Measurements from ENCODE around the gene ACOT11. TPM values are rescaled to one million over a fixed set of nuclear protein-coding genes. Genes with fewer than 3 reads are reported as not detected.

The ACOT11 gene
- total RNA-seq, 1 donor from 2014 or later: 0.51 TPM

GRCh38 chr1:54583307-54583686 lies 35.3 kb downstream of the ACOT11 start:
- Mint-ChIP-seq H3K27me3 (ENCODE audit: insufficient read depth, low read depth) (peaks cover 6% of the 10 kb centered on the region), H3K27ac (peak overlapping the region; percentile 94), H3K4me1 (peaks cover 32% of the 10 kb centered on the region), H3K36me3 (no peaks in the 10 kb centered on the region), H3K4me3 (peak overlapping the region; percentile 27), H3K9me3 (no peaks in the 10 kb centered on the region)
- peaks cover 35% of the 10 kb centered on the region for H3K4me1 ChIP-seq
- no peak overlapping the region for H3K4me3 ChIP-seq
- H3K27ac ChIP-seq: no peak overlapping the region
- H3K4me2 ChIP-seq: no peak overlapping the region
- H3K36me3 ChIP-seq: no peaks in the 10 kb centered on the region
- H3K9ac ChIP-seq: no peak overlapping the region
- no peak for DNase-seq (ENCODE audit: low spot score)
- no peaks in the 10 kb centered on the region for H3K27me3 ChIP-seq
- no peaks in the 10 kb centered on the region for H4K20me1 ChIP-seq (ENCODE audit: low read depth)
- no peak overlapping the region for H2AFZ ChIP-seq (replicated peaks)
- H3K79me2 ChIP-seq (ENCODE audit: low read depth): no peaks in the 10 kb centered on the region
- peaks cover 25% of the 10 kb centered on the region for H3F3A ChIP-seq (ENCODE audit: low read depth)
- H3K9me3 ChIP-seq (ENCODE audit: low read depth): no peaks in the 10 kb centered on the region
- TF ChIP-seq EZH2 (IDR thresholded peaks at IDR 0.05) (no peak), EZH2phosphoT487 (IDR thresholded peaks at IDR 0.05) (no peak)
- TF ChIP-seq, protein P1, sequence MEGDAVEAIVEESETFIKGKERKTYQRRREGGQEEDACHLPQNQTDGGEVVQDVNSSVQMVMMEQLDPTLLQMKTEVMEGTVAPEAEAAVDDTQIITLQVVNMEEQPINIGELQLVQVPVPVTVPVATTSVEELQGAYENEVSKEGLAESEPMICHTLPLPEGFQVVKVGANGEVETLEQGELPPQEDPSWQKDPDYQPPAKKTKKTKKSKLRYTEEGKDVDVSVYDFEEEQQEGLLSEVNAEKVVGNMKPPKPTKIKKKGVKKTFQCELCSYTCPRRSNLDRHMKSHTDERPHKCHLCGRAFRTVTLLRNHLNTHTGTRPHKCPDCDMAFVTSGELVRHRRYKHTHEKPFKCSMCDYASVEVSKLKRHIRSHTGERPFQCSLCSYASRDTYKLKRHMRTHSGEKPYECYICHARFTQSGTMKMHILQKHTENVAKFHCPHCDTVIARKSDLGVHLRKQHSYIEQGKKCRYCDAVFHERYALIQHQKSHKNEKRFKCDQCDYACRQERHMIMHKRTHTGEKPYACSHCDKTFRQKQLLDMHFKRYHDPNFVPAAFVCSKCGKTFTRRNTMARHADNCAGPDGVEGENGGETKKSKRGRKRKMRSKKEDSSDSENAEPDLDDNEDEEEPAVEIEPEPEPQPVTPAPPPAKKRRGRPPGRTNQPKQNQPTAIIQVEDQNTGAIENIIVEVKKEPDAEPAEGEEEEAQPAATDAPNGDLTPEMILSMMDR (IDR thresholded peaks at IDR 0.05): no peak

- Histone ChIP-seq H3K9ac (no peak overlapping the region), H2AFZ (replicated peaks) (no peak overlapping the region), H3K79me2 (ENCODE audit: low read depth) (no peaks in the 10 kb centered on the region), H3F3A (ENCODE audit: low read depth) (peaks cover 23% of the 10 kb centered on the region), H3K36me3 (no peaks in the 10 kb centered on the region), H3K4me3 (no peak overlapping the region), H3K27me3 (no peaks in the 10 kb centered on the region), H3K4me2 (no peak overlapping the region), H3K27ac (no peak overlapping the region), H3K4me1 (peaks cover 33% of the 10 kb centered on the region), H3K9me3 (ENCODE audit: low read depth) (no peaks in the 10 kb centered on the region), H4K20me1 (ENCODE audit: low read depth) (no peaks in the 10 kb centered on the region)
- H3K4me3 Mint-ChIP-seq: no peak overlapping the region
- DNase-seq (ENCODE audit: low spot score): no peak
- H3K27me3 Mint-ChIP-seq (ENCODE audit: insufficient read depth, low read depth): peaks cover 6% of the 10 kb centered on the region
- TF ChIP-seq EZH2phosphoT487 (IDR thresholded peaks at IDR 0.05) (no peak), EZH2 (IDR thresholded peaks at IDR 0.05) (no peak)
- TF ChIP-seq, protein P1 (IDR thresholded peaks at IDR 0.05): no peak
- no peaks in the 10 kb centered on the region for H3K9me3 Mint-ChIP-seq
- H3K36me3 Mint-ChIP-seq: no peaks in the 10 kb centered on the region
- peak overlapping the region; percentile 72 for H3K27ac Mint-ChIP-seq
- peaks cover 31% of the 10 kb centered on the region for H3K4me1 Mint-ChIP-seq
Observed at GRCh38 chr1:54583871-54584270, 35.8 kb downstream of the ACOT11 start.

DNA sequence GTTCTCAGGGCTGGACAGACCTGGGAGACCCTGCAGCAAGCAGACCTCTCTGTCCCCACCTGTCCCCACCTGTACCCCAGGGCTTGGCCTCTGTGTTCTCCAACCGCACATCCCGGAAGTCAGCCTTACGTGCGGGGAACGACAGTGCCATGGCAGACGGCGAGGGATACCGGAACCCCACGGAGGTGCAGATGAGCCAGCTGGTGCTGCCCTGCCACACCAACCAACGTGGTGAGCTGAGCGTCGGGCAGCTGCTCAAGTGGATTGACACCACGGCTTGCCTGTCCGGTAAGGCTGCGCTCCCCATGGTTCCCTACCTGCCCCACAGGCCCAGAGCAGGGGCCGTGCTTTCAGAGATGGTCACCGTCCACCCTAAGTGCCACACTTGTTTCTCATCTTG lies 36.5 kb downstream of the ACOT11 start:
- H3K4me1 Mint-ChIP-seq: peaks cover 26% of the 10 kb centered on the region
- TF ChIP-seq EZH2phosphoT487 (IDR thresholded peaks at IDR 0.05): no peak
- TF ChIP-seq, protein P1 (IDR thresholded peaks at IDR 0.05): no peak
- TF ChIP-seq EZH2 (IDR thresholded peaks at IDR 0.05): no peak
- no peaks in the 10 kb centered on the region for H3K27me3 ChIP-seq
- H2AFZ ChIP-seq (replicated peaks): no peak overlapping the region
- no peak for DNase-seq (ENCODE audit: low spot score)
- no peaks in the 10 kb centered on the region for H3K9me3 Mint-ChIP-seq
- no peaks in the 10 kb centered on the region for H3K36me3 ChIP-seq
- H3K4me3 Mint-ChIP-seq: no peak overlapping the region
- H3K27ac ChIP-seq: no peak overlapping the region
- peaks cover 16% of the 10 kb centered on the region for H3F3A ChIP-seq (ENCODE audit: low read depth)
- H3K27ac Mint-ChIP-seq: peak overlapping the region; percentile 2
- no peak overlapping the region for H3K9ac ChIP-seq
- no peaks in the 10 kb centered on the region for H4K20me1 ChIP-seq (ENCODE audit: low read depth)
- no peaks in the 10 kb centered on the region for H3K9me3 ChIP-seq (ENCODE audit: low read depth)
- H3K4me2 ChIP-seq: no peak overlapping the region
- H3K4me3 ChIP-seq: no peak overlapping the region
- H3K27me3 Mint-ChIP-seq (ENCODE audit: insufficient read depth, low read depth): peaks cover 6% of the 10 kb centered on the region
- H3K36me3 Mint-ChIP-seq: no peaks in the 10 kb centered on the region
- H3K79me2 ChIP-seq (ENCODE audit: low read depth): no peaks in the 10 kb centered on the region
- H3K4me1 ChIP-seq: peaks cover 26% of the 10 kb centered on the region

All from neural progenitor cell (in vitro differentiated cells).